Tibial nerve (tissue), 4 donors: Measurements from ENCODE around the gene CALML4. TPM values are rescaled to one million over a fixed set of nuclear protein-coding genes. Genes with fewer than 3 reads are reported as not detected.
A peak's percentile ranks its signal among the peaks of the same experiment; 100 is the strongest.

Experiments
- DNase-seq, 2 donors: peaks; one replicate each; pipeline ENCODE4 v3.0.0-alpha.2; 2019; ENCODE audit warnings: low spot score in 2 of 2
- H3K27ac ChIP-seq, 4 donors: fragments of 200-600 bp; sonication (generic) in 3 of 4; one replicate each; pipeline ENCODE4 v1.5.1; 2017 to 2019; ENCODE audit warnings: mild to moderate bottlenecking in 1 of 4
- H3K27me3 ChIP-seq, 2 donors: fragments of 200-600 bp; sonication (generic) in 1 of 2; one replicate each; pipeline versions ENCODE4 v1.5.1 to v1.6.0; 2017 to 2019
- H3K36me3 ChIP-seq, 3 donors: fragments of 200-600 bp; sonication (generic); one replicate each; pipeline ENCODE4 v1.5.1; 2018 to 2019
- H3K4me1 ChIP-seq, 4 donors: fragments of 200-600 bp; sonication (generic) in 3 of 4; one replicate each; pipeline ENCODE4 v1.5.1; 2017 to 2019
- H3K4me3 ChIP-seq, 4 donors: fragments of 200-600 bp; sonication (generic) in 3 of 4; one replicate each; pipeline ENCODE4 v1.5.1; 2017 to 2019; ENCODE audit warnings: mild to moderate bottlenecking in 1 of 4, moderate library complexity in 1 of 4
- H3K9me3 ChIP-seq, 4 donors: fragments of 200-600 bp; sonication (generic) in 3 of 4; one replicate each; pipeline ENCODE4 v1.5.1; 2017 to 2019
- CTCF ChIP-seq, 5 experiments: fragments of 200-600 bp in 3 of 5; fragments of 450-650 bp in 2 of 5; sonication (generic) in 3 of 5; IDR thresholded peaks; one replicate each; pipeline ENCODE4 v1.5.1; 2016 to 2019; ENCODE audit warnings: antibody characterized with exemption in 5 of 5, mild to moderate bottlenecking in 3 of 5, moderate library complexity in 2 of 5
- EP300 ChIP-seq, 2 donors: sonication (generic); formaldehyde crosslinking; IDR thresholded peaks; one replicate each; pipeline ENCODE4 v1.6.1; 2017; ENCODE audit warnings: antibody characterized with exemption in 2 of 2, mild to moderate bottlenecking in 1 of 2
- POLR2A ChIP-seq, 2 donors: fragments of 450-650 bp; IDR thresholded peaks; one replicate each; pipeline ENCODE4 v1.6.1; 2017; ENCODE audit warnings: antibody characterized with exemption in 2 of 2, mild to moderate bottlenecking in 2 of 2, moderate library complexity in 2 of 2
- WGBS, 2 donors: methylation state at CpG; one replicate each; pipeline ENCODE4 v1.1.5; 2018; 5-methylcytosine and 5-hydroxymethylcytosine counted together
- total RNA-seq, 4 donors: library from RNA; depleted of rRNA; stranded (reverse); fragments of >200 nt; gene quantifications; one replicate each; pipeline ENCODE4 v1.1.0, GENCODE V29; 2016

Gene CALML4
- total RNA-seq, 4 donors from 2014 or later = 7.5 to 27.1 (median 13.6) TPM

GRCh38 chr15:68232937-68233336, 27.8 kb upstream of the CALML4 start:
- Histone ChIP-seq H3K4me3 (no peak overlapping the region), H3K36me3 (no peaks in the 10 kb centered on the region), H3K27me3 (no peaks in the 10 kb centered on the region), H3K27ac (peak overlapping the region in 1 of 4 donors; percentile 28), H3K9me3 (no peaks in the 10 kb centered on the region), H3K4me1 (peaks cover 0 to 13% (median 8%) of the 10 kb centered on the region in 4 donors)
- no peak for TF ChIP-seq POLR2A (IDR thresholded peaks at IDR 0.05)
- TF ChIP-seq EP300 (IDR thresholded peaks at IDR 0.05) = no peak
- no peak for TF ChIP-seq CTCF (IDR thresholded peaks at IDR 0.05)
- no peak for DNase-seq
- 90 to 91% methylated on average over 6 of the region's 6 CpGs for WGBS, 2 donors

DNA sequence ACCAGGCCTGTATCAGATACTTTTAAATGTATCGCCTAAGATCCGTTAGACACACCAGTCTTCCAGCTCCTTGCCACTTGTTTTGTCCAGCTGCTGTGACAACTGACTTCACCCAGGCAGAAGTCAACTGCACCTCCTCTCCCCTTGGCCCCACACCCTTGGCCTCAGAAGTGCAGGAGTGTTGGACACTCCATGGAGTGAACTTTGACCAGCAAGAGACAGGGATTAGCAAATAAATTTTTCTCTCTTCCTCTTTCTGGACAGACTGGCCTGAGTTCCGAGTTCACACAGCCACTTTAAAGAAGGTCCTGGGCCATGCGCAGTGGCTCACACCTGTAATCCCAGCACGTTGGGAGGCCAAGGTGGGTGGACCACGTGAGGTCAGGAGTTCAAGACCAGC, 27.3 kb upstream of the CALML4 start:
- Histone ChIP-seq H3K4me3 (no peak overlapping the region), H3K27ac (peak overlapping the region in 1 of 4 donors; percentile 28), H3K9me3 (no peaks in the 10 kb centered on the region), H3K36me3 (no peaks in the 10 kb centered on the region), H3K27me3 (no peaks in the 10 kb centered on the region), H3K4me1 (peaks cover 0 to 18% (median 10%) of the 10 kb centered on the region in 4 donors)
- TF ChIP-seq CTCF (IDR thresholded peaks at IDR 0.05) = no peak
- DNase-seq = no peak
- WGBS, 2 donors = 88 to 95% methylated on average over 6 of the region's 6 CpGs

- Histone ChIP-seq H3K36me3 (no peaks in the 10 kb centered on the region), H3K27ac (no peak overlapping the region), H3K4me3 (no peak overlapping the region), H3K27me3 (no peaks in the 10 kb centered on the region), H3K4me1 (peaks cover 0 to 22% (median 10%) of the 10 kb centered on the region in 4 donors), H3K9me3 (no peaks in the 10 kb centered on the region)
- 82 to 83% methylated on average over 9 of the region's 9 CpGs for WGBS, 2 donors
- TF ChIP-seq CTCF (IDR thresholded peaks at IDR 0.05) (no peak), EP300 (IDR thresholded peaks at IDR 0.05) (no peak), POLR2A (IDR thresholded peaks at IDR 0.05) (no peak)
- no peak for DNase-seq
These were observed 26.1 kb upstream of the CALML4 start for GRCh38 chr15:68231102-68231818.

DNA sequence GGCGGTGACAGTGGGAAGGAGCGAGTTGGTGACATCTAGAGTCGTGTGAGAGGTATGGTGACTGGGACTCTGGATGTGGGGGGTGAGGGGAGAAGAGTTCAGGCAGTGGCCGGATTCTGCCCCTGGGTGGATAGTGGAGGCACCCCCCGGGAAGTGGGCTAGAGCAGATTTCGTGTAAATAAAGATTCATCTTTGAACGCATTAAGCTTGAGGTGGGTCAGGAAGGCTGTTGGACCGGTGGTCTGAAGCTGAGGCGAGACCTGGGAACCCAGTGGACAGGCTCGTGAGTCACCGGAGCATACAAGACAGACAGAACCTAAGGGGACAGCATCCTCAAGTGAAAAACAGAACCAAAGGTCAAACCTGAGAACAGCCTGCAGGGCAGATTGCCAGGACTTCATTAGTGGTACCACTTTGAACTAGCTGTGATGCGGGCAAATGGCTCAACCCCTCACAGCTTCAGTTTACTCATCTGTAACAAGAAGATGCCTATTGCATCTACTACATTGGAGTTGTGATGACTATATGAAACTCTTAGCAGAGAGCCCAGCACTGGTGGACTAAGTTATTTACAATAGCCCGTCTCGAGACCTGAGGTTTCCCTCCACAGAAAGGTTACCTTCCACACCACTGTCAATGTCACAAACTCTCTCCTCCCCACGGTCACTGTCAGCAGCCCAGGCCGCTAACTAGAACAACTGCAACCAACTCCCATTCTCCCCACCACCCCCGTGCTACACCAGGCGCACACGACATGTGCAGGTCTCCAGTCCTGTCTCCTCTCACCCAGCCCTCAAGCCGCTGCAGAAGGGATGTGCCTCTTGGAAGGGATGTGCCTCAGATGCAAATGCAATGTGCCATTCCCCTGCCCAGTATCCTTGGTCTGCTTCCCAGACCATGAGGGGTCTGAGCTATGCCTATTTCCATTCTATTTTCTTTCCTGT, 25.3 kb upstream of the CALML4 start:
- H3K9me3 ChIP-seq = no peaks in the 10 kb centered on the region
- no peak for TF ChIP-seq POLR2A (IDR thresholded peaks at IDR 0.05)
- TF ChIP-seq CTCF (IDR thresholded peaks at IDR 0.05) = no peak
- TF ChIP-seq EP300 (IDR thresholded peaks at IDR 0.05) = no peak
- peak overlapping the region; percentile 80 to 98 (median 92) for H3K4me3 ChIP-seq
- 59 to 63% methylated on average over 20 of the region's 20 CpGs for WGBS, 2 donors
- no peak for DNase-seq
- no peaks in the 10 kb centered on the region for H3K36me3 ChIP-seq
- H3K4me1 ChIP-seq = peaks cover 0 to 22% (median 10%) of the 10 kb centered on the region in 4 donors
- H3K27ac ChIP-seq = peak overlapping the region; percentile 85 to 93 (median 86)
- no peaks in the 10 kb centered on the region for H3K27me3 ChIP-seq
